Smooth muscle cell (in vitro differentiated cells): ENCODE data around the gene IL6. TPM values are rescaled to one million over a fixed set of nuclear protein-coding genes. Genes with fewer than 3 reads are reported as not detected.

Experiments used
- DNase-seq: peaks from one replicate; lab custom pipeline; 2025; ENCODE audit not compliant: unreplicated experiment; lab: John Stamatoyannopoulos, UW
- H2AFZ ChIP-seq: fragments of 200-600 bp; sonication (generic); 2 replicates; pipeline ENCODE4 v1.6.0; 2016; ENCODE audit warnings: antibody characterized with exemption, low read depth, mild to moderate bottlenecking
- H3F3A ChIP-seq: fragments of 200-600 bp; sonication (generic); 2 replicates; pipeline ENCODE4 v1.6.0; 2017; ENCODE audit warnings: antibody characterized with exemption, low read depth
- H3K27ac ChIP-seq: fragments of 200-600 bp; sonication (generic); 2 replicates; pipeline ENCODE4 v1.5.1; 2016; ENCODE audit warnings: low read depth, mild to moderate bottlenecking
- H3K27me3 ChIP-seq: fragments of 200-600 bp; sonication (generic); 2 replicates; pipeline ENCODE4 v1.6.1; 2016; ENCODE audit warnings: low read depth, mild to moderate bottlenecking
- H3K36me3 ChIP-seq: fragments of 200-600 bp; sonication (generic); 2 replicates; pipeline ENCODE4 v1.5.1; 2016; ENCODE audit warnings: low read depth
- H3K4me1 ChIP-seq: fragments of 200-600 bp; sonication (generic); 2 replicates; pipeline ENCODE4 v1.5.1; 2016; ENCODE audit warnings: low read depth
- H3K4me2 ChIP-seq: fragments of 200-600 bp; sonication (generic); 2 replicates; pipeline ENCODE4 v1.6.0; 2016; ENCODE audit warnings: mild to moderate bottlenecking
- H3K4me3 ChIP-seq: fragments of 200-600 bp; sonication (generic); 2 replicates; pipeline ENCODE4 v1.5.1; 2016; ENCODE audit warnings: mild to moderate bottlenecking
- H3K79me2 ChIP-seq: fragments of 200-600 bp; sonication (generic); 2 replicates; pipeline ENCODE4 v1.6.0; 2016; ENCODE audit warnings: low read depth, mild to moderate bottlenecking
- H3K9ac ChIP-seq: fragments of 200-600 bp; sonication (generic); 2 replicates; pipeline ENCODE4 v1.6.0; 2016; ENCODE audit warnings: low read depth
- H3K9me3 ChIP-seq: fragments of 200-600 bp; sonication (generic); replicated peaks from 2 replicates; pipeline ENCODE4 v1.5.1; 2016; ENCODE audit warnings: low read depth
- H4K20me1 ChIP-seq: fragments of 200-600 bp; sonication (generic); 2 replicates; pipeline ENCODE4 v1.6.0; 2016; ENCODE audit warnings: low read depth
- CTCF ChIP-seq: fragments of 200-600 bp; sonication (generic); IDR thresholded peaks from 2 replicates; pipeline ENCODE4 v1.5.1; 2017; ENCODE audit warnings: borderline replicate concordance, mild to moderate bottlenecking, antibody characterized with exemption; ENCODE audit not compliant: insufficient read depth, poor library complexity, severe bottlenecking
- WGBS: methylation state at CpG from one replicate; pipeline ENCODE4 v1.1.7; 2016; ENCODE audit warnings: low lambda C conversion rate; 5-methylcytosine and 5-hydroxymethylcytosine counted together
- polyA plus RNA-seq: library from polyadenylated mRNA; unstranded; fragments of >200 nt; fragmentation: Nextera tagmentation; extraction: Ambion mirVana; gene quantifications from 2 replicates; pipeline ENCODE4 v1.2.1, GENCODE V29; 2016
- total RNA-seq: library from RNA; depleted of rRNA; stranded (reverse); fragments of >200 nt; gene quantifications from 2 replicates; pipeline ENCODE4 v1.2.3, GENCODE V29; 2014

The IL6 gene
- total and polyA plus RNA-seq, 2 experiments from 2014 or later = 0.31 to 19.1 TPM

GRCh38 chr7:22718200-22718711 is 8.7 kb upstream of the IL6 start:
- Histone ChIP-seq H3K9ac (peak overlapping the region; percentile 7), H3K4me3 (no peak overlapping the region), H2AFZ (peak overlapping the region; percentile 17), H3K79me2 (no peaks in the 10 kb centered on the region), H3K4me2 (peak overlapping the region; percentile 20), H3K4me1 (peaks cover 19% of the 10 kb centered on the region), H3K27ac (peak overlapping the region; percentile 77), H4K20me1 (no peaks in the 10 kb centered on the region), H3K9me3 (no peaks in the 10 kb centered on the region), H3K36me3 (no peaks in the 10 kb centered on the region), H3K27me3 (no peaks in the 10 kb centered on the region), H3F3A (peaks cover 4% of the 10 kb centered on the region)
- 38% methylated on average over 6 of the region's 6 CpGs for WGBS
- no peak for DNase-seq
- no peak for TF ChIP-seq CTCF

GRCh38 chr7:22718911-22719420 is 8.0 kb upstream of the IL6 start:
- 0% methylated on average over 1 of the region's 1 CpG for WGBS
- H2AFZ ChIP-seq = peak overlapping the region; percentile 17
- TF ChIP-seq CTCF = no peak
- peak overlapping the region; percentile 77 for H3K27ac ChIP-seq
- H3K4me3 ChIP-seq = no peak overlapping the region
- H3K4me1 ChIP-seq = peaks cover 19% of the 10 kb centered on the region
- H3K79me2 ChIP-seq = no peaks in the 10 kb centered on the region
- peaks cover 4% of the 10 kb centered on the region for H3F3A ChIP-seq
- no peaks in the 10 kb centered on the region for H3K9me3 ChIP-seq
- no peaks in the 10 kb centered on the region for H3K27me3 ChIP-seq
- H3K36me3 ChIP-seq = no peaks in the 10 kb centered on the region
- H3K4me2 ChIP-seq = peak overlapping the region; percentile 20
- H3K9ac ChIP-seq = peak overlapping the region; percentile 7
- no peak for DNase-seq
- no peaks in the 10 kb centered on the region for H4K20me1 ChIP-seq

GRCh38 chr7:22720791-22721786 is 5.9 kb upstream of the IL6 start:
- H3K36me3 ChIP-seq = no peaks in the 10 kb centered on the region
- peaks cover 19% of the 10 kb centered on the region for H3K4me1 ChIP-seq
- H2AFZ ChIP-seq = no peak overlapping the region
- peaks cover 8% of the 10 kb centered on the region for H3F3A ChIP-seq
- no peaks in the 10 kb centered on the region for H4K20me1 ChIP-seq
- H3K9me3 ChIP-seq = no peaks in the 10 kb centered on the region
- no peak overlapping the region for H3K4me2 ChIP-seq
- no peaks in the 10 kb centered on the region for H3K27me3 ChIP-seq
- no peak overlapping the region for H3K27ac ChIP-seq
- DNase-seq = no peak
- H3K4me3 ChIP-seq = no peak overlapping the region
- no peak overlapping the region for H3K9ac ChIP-seq
- TF ChIP-seq CTCF = no peak
- 83% methylated on average over 3 of the region's 3 CpGs for WGBS
- H3K79me2 ChIP-seq = no peaks in the 10 kb centered on the region
